Measurements from ENCODE around the gene SCO1. TPM values are rescaled to one million over a fixed set of nuclear protein-coding genes. Genes with fewer than 3 reads are reported as not detected.

Gene SCO1
- total RNA-seq, 1 donor from 2014 or later = 50.0 TPM

DNA sequence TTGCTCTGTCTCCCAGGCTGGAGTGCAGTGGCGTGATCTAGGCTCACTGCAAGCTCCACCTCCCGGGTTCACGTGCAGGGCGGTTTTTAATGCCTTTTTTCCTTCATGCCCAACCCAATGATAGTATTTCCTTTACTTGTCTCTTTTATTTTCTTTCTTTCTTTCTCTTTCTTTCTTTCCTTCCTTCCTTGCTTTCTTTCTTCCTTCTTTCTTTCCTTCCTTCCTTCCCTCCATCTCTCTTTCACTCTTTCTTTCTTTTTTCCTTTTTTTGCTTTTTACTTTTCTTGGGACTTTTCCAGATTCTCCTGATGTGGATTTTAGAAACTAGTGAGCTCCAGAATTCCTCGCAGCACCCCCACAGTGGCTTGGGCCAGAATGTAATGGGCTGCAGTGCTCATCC is 43.3 kb downstream of the SCO1 start:
- no peak for DNase-seq (ENCODE audit: low read depth in 2 of 2)

DNA sequence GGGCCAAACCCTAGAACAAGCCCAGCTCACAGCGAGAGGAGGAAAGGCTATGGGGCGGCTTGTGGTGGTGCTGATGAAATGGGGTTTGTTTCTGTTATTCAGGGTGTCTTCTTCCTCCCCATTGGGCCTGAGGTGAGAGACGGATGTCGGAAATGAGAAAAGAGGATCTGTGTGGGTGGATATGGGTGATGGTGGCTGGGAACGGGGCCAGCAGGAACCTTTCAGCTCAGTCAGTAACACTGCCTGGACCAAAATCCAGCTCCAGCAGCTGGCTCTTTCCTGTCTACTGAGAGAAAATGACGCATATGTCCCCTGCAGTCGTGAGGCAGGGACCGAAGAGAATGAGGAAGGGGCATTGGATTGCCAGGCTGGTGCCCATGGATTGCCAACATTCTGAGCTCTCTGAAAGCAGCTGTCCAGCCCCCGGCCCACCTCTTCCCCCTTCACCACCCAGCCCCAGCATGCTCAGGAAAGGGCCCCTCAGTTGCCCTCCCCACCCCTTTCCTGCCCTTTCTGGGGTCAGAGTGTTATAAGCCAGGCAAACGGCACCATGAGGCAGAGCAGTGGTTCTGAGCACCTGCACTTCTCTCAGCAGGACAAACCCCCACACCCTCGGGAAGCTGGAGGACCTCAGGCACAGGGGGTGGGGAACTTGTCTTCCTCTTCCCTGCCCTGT is 44.2 kb downstream of the SCO1 start:
- peak in 1 of 2 donors; percentile 26 for DNase-seq (ENCODE audit: low read depth in 2 of 2)

DNA sequence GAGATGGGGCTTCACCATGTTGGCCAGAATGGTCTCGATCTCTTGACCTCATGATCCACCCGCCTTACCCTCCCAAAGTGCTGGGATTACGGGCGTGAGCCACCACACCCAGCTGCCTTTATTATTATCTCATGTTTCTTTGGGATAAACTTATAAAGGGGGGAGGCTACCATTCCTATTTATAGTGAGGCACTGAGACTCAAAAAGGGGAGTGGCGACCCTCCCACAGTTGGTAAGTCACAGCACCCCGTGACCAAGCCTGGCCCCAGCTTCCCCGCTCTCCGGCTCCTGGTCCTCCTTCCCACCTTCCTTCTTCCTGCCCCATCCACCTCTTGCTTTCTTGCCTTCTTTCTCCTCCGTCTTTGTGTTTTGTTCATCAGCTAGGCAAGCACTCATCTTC is 45.4 kb downstream of the SCO1 start:
- DNase-seq (ENCODE audit: low read depth in 2 of 2) = no peak

DNA sequence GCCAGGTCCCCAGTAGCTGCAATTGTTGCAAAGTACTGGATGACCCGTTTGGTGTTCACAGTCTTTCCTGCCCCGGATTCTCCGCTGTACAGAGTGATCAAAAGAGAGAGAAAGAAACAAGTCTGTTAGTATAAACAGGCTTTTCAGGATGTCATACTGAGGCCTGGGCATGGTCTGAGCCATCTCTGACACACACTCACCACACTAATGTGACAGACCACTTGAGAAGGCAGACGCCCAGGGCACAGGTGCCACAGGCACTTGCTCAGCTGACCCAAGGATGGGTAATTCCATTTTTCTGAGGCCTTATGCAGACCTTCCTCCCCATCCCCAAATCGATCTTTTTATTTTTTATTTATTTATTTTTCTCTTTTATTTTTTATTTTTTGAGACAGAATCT is 47.7 kb downstream of the SCO1 start:
- DNase-seq (ENCODE audit: low read depth in 2 of 2) = no peak

DNA sequence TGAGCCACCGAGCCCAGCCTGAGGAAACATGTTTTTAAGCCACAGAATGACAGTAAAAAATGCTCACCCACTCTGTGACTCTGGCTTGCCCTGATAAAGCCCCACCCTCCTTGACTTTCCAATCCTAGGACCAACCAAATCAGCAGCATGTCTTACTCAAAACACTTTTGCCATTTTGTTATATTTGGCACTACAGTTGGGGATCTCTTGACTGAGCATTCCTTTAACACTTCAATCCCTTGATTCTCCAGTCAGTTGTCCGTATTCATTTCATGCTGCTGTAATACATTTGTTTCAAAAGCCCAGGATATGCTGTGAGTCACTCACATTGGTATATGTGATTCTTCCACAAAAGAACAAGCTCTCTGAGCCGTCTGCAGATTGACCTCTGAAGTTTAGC is 48.4 kb downstream of the SCO1 start:
- no peak for DNase-seq (ENCODE audit: low read depth in 2 of 2)

DNA sequence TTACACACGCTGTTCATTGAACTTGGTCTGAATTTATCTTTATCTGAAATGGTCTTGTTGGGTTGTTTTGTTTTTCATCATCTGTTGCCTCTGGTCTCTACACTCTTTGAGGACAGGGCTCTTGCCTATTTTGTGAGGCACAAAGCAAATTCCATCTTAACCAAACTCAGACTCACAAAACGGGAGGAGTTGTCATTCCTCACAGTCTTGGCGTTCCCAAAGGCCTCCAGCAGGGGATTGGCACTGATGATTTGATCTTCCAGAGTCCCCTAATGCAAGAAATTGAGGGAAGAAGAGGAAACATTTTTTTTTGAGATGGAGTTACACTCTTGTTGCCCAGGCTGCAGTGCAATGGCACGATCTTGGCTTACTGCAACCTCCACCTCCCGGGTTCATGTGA is 49.0 kb downstream of the SCO1 start:
- DNase-seq (ENCODE audit: low read depth in 2 of 2) = no peak

DNA sequence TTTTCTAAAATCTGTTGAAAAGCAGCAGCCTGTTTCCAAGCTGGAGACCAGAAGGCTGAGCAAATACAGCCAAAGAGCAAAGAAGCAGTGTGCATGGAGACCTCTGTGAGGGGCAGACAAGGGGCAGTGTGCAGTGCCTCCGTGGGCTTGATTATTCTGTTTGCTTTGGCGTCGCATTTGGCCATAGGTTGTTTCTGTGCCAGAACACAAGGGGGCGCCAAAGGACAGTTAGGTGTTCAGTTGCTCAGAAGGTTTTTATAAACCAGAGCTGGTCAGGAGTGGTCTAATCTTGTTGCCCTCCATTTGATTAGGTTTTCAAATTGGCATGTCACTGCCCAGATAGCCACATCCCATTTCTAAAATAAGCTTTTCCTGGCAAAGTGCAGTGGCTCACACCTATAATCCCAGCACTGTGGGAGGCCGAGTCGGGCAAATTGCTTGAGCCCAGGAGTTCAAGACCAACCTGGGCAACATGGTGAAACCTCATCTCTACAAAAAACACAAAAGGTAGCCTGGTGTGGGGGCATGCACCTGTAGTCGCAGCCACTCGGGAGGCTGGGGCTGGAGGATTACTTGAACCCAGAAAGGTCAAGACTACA is 50.8 kb downstream of the SCO1 start:
- DNase-seq (ENCODE audit: low read depth in 2 of 2) = peak; percentile 75 to 89

DNA sequence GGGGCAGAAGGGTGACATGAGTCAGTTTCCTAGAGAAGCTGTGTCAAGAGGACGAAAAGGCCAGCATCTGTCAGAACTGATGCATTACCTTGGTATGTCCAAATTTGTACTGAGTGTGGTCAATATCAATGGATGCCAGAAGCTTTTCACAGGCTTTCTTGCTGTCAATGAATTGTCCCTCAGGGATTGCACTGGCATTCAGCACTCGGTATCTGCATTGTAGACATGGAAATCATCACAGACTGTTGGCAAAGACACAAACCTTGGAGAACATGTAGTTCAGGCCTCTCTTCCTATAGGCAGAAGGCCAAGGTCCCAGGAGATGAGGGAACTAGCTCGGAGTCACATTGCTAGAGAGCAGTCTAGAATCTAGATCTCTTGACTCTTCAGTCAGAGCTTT is 56.9 kb downstream of the SCO1 start:
- no peak for DNase-seq (ENCODE audit: low read depth in 2 of 2)

DNA sequence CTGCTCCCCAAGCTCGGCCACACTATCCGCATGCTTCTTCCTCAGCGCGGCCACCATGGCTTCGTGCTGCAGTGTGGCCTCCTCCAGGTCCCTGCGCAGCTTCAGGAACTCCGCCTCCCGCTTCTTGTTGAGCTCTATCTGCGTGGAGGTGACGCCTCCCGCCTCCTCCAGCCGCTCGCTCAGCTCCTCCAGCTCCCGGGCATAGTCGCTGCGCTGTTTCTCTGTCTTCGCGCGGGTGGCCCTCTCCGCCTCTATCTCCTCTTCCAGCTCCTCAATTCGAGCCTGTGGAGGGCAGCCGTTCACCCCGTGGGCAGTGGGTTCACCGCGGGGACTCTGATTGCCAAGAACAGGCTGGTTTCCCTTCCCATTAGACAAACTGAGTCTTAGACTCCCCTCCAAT is 59.2 kb downstream of the SCO1 start:
- DNase-seq (ENCODE audit: low read depth in 2 of 2) = no peak

DNA sequence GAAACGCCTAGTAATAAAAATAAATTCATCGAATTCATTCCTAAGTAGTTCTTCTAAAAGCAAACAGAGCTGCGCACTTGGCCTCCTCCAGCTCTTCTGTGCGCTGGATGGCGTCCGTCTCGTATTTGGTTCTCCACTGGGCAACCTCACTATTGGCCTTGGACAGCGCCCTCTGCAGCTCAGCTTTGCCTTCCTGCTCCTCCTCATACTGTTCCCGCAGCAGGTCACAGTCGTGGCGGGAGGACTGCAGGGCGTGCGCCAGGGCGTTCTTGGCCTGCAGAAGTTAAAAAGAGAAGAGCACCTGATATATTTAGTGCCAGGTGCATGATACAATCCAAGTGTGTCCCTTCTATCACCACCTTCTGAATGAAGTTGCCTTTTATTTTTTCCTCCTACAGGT is 62.0 kb downstream of the SCO1 start:
- DNase-seq (ENCODE audit: low read depth in 2 of 2) = no peak

DNA sequence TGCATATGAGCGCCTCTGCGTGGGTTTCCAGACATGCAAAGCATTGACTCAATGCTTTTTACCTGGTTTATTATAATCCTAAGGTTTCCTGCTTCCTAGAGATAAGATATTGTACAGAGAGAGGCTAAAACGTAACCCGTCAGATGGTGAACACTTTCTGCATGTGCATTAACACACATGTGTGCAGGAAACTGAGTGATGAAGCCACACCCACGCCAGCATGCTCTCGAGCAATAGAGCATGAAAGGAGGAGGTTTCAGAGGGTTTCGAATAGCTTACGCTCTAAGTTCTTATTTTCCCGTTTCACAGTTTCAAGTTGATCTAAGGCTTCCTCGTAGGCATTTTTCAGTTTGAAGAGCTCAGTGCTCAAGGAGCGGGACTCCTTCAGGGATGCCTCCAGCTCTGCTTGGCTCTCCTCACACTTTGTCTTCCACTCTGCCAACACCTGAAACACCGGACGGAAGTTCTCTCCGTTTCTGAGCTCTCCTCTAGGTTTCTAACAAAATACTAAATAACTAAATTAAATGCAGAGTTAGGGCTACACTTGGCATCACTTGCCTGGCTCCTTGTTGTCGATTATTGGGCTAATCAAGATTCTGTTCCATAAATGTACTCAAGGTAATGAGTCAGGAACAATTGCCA is 63.5 kb downstream of the SCO1 start:
- no peak for DNase-seq (ENCODE audit: low read depth in 2 of 2)

DNA sequence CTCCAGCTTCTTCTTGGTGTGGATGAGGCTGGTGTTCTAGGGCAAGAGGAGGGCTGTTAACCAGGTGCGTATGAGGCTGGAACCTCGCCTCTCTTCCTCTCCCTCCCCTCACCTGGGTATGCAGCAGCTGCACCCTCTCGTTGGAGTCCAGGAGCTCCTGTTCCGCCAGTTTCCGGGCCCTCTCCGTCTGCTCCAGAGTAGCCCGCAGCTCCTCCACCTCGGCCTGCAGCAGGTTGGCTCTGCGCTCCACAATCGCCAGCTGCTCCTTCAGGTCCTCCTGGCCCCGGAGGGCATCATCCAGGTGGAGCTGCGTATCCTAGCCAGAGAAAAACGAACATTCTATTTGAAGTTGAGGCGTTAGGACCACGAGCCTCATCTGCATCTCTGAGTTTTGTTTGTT is 65.6 kb downstream of the SCO1 start:
- no peak for DNase-seq (ENCODE audit: low read depth in 2 of 2)

DNA sequence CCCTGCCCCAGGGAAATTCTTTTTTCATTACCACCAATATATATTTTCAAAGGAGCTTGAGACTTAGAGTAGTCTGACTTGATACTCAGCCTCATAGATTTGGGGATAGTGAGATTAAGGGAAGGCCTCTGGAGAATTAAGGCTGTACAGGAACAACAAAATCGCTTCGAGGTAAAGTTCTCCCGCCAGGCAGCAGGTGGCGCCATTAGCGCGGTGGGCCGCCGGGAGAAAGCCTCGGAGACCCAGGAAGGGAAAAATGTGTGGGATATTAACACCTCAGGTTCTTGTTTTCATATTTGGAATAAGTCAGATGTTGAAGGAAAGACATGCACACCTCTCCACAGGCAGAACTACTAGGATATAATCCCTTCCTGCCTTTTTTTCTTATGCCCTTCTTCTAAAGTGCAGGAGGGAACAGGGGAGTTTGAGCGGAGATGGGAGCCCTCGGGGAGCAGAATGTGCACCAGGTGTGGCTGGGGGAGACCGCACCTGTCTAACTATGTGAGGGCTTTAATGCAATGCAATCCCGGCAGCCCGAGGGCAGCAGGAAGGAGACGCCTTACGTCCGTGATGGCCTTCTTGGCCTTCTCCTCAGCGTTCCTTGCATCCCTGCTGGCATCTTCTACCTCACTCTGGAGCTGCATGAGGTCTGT is 66.2 kb downstream of the SCO1 start:
- DNase-seq (ENCODE audit: low read depth in 2 of 2) = peak; percentile 36 to 47

DNA sequence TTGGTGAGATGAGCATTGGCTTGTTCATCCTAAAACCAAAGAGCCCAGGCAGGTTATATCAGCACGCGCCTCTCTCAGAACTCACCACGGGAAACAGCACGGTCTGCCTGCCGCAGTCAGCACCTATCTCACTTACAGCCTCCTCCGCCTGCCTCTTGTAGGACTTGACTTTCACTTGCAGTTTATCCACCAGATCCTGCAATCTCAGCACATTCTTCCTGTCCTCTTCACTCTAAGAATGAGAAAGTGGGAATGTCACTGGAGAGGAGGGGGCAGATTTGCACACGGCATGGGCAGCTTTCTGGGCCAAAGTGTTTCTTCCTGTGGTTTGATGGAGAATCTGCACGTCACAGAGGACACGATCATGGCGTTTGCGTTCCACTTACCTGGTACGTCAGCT is 67.6 kb downstream of the SCO1 start:
- DNase-seq (ENCODE audit: low read depth in 2 of 2) = no peak

DNA sequence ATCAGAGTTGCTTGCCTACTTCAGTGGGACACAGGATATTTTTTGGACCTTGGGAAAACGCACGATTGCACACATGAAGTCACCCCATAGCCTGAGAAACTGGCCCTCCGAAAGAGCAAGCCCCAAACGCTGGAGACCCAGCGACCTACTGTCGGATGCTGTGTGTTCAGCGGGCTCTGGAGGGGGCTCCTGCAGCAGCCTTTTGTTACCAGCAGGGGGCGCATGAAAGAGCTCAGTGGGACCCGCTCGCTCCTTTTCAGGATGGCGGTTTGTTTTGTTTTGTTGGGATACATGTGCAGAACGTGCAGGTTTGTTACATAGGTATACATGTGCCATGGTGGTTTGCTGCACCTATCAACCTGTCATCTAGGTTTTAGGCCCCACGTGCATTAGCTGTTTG is 68.6 kb downstream of the SCO1 start:
- DNase-seq (ENCODE audit: low read depth in 2 of 2) = no peak

DNA sequence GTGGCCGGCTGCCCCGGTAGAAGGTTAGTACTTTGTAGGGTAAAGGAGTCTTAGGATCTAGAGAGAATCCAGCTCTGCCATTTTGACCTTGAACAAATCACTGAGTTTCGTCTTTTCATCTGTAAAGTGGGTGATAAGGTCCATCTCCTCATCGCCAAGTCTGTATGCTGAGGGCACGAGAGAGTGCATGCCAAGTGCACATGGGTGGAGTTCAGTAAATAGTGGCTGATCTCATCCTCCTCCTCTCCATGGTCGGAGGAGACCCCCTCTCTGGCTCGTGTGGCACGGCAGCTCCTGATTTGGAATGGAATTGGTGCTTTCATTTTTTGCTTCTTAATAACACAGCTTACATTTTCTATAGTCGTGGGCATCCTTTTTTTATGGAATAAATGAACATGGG is 70.9 kb downstream of the SCO1 start:
- DNase-seq (ENCODE audit: low read depth in 2 of 2) = no peak

DNA sequence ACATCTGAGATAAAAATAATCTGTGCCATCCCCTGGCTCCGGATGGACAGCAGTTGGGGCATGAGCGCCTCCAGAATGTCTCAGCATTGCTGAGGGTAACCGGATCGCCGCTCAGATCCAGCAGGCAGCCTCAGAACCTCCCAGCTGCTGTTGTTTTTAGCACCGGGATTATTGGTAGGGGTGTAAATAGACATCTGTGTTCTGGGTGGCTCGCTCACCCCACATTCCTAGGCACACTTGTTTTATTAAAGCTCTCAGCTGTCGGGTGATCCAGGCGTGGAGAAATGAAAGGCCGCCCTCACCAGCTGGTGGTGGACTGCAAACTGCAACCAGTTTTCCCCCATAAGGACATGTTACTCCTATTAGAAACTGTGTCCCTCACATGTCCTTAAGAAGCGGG is 72.4 kb downstream of the SCO1 start:
- DNase-seq (ENCODE audit: low read depth in 2 of 2) = no peak

DNA sequence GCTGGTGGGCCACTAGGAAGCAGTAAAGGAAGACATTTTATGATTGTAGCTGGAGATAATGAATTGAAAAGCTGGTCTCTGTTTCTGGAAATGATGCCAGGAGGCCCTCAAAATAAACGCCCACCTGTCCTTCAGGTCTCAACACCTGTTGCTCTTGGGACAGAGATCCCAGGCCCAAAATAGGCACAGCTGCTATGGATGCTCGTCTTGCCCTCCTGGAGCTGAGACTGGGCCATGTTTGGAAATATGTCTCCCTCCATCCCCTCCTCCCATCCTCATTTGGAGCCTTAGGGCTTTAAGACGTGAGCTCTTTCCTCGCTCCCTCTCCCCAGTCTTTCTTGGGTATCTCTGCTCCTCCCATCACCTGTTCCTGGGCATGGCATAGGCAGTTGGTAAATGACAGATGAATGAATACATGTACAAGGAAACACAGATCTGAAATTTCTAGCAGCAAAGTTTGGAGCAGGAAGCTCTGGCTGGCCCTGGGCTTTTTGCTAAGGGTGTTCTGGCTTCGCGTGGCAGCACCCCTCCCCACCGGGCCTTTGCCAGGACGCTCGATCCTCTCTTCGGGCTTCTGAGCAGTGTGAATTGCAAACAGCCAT is 73.5 kb downstream of the SCO1 start:
- no peak for DNase-seq (ENCODE audit: low read depth in 2 of 2)

DNA sequence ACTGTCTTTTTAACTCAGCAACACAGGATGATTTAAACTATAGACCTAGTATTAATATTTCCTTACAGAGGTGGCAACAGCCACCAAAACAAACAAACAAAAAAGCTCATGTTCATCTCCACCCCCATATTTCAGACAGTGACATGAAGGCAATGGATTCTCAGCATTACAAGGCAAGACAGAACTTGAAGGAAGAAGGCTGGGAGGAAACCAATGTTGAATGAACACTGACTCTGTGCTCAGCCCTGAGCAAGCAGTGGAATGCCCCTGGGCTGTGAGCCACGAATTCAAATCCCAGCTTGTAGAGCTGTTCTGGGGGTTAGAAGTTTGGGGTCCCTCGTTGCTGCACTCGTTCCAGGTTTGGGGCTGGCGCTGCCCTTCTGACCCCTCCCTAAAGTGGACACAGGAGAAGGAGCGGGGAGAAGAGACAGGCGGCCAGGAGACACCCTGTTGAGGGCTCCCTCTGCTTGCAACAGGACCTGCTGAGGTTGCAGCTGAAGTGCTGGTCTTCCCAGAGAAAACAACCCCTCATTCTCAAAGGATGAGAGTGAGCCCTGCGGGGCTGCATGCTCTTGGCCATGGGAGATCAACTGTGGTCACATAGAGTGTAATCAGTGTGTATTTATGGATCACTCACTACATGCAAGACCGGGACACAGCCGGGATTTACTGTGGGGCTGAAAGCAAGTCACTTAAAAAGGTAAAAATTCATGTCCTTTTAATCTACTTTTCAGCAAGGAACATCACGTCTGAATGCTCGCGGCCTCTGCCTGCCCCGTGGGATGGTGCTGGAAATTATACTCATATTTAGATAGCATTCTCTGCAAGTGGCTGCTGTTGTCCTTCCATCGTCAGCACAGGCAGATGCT is 74.5 kb downstream of the SCO1 start:
- no peak for DNase-seq (ENCODE audit: low read depth in 2 of 2)
